Astrocyte of the cerebellum (primary cell): ENCODE data around the gene IER3IP1.

ENCODE experiments used
- DNase-seq: peaks from one replicate; pipeline ENCODE4 v3.0.0-alpha.2; 2011; ENCODE audit warnings: low read depth
- H3K4me3 ChIP-seq: 2 replicates; pipeline ENCODE4 v1.5.1; 2011; ENCODE audit warnings: mild to moderate bottlenecking, low read depth, low read length, moderate library complexity
- in situ Hi-C: cut with HindIII; loops from 2 replicates; pipeline ENCODE4 v1.10.0; 2017; ENCODE audit warnings: low sequenced_read_pairs
- TF ChIP-seq, protein P1 (sequence below): IDR thresholded peaks from 2 replicates; pipeline ENCODE4 v1.5.1; 2012; ENCODE audit warnings: low read length, low read depth, moderate library complexity, mild to moderate bottlenecking; ENCODE audit errors: missing control alignments

IER3IP1 gene

DNA sequence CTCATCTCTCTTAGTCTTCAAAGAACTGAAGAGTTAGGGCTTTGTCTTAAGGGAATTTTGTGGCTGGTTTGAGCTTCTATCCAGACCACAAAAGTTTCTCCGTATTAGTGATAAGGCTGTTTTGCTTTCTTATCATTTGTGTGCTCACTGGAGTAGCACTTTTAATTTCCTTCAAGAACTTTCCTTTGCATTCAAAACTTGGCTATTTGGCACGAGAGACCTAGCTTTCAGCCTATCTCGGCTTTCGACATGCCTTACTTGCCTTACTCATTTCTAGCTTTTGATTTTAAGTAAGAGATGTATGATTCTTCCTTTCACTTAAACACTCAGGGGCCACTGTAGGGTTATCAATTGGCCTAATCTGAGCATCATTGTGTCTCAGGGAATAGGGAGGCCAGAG is 55.7 kb downstream of the IER3IP1 start:
- no peak for DNase-seq

DNA sequence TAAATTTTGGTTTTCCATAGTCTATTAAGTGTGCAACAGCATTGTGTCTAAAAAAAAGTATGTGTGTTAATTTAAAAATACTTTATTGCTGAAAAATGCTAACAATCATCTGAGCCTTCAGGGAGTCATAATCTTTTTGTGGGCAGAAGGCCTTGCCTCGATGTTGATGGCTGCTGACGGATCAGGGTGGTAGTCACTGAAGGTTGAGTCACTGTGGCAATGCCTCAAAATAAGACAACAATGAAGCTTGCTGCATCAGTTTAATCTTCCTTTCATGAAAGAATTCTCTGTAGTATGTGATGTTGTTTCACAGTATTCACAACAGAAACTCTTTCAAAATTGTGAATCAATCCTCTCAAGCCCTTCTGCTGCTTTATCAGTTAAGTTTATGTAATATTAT is 57.2 kb downstream of the IER3IP1 start:
- no peak overlapping the region for H3K4me3 ChIP-seq
- in situ Hi-C loops: no loop called here
- no peak for DNase-seq
- TF ChIP-seq, protein P1, sequence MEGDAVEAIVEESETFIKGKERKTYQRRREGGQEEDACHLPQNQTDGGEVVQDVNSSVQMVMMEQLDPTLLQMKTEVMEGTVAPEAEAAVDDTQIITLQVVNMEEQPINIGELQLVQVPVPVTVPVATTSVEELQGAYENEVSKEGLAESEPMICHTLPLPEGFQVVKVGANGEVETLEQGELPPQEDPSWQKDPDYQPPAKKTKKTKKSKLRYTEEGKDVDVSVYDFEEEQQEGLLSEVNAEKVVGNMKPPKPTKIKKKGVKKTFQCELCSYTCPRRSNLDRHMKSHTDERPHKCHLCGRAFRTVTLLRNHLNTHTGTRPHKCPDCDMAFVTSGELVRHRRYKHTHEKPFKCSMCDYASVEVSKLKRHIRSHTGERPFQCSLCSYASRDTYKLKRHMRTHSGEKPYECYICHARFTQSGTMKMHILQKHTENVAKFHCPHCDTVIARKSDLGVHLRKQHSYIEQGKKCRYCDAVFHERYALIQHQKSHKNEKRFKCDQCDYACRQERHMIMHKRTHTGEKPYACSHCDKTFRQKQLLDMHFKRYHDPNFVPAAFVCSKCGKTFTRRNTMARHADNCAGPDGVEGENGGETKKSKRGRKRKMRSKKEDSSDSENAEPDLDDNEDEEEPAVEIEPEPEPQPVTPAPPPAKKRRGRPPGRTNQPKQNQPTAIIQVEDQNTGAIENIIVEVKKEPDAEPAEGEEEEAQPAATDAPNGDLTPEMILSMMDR: no peak

More for the DNA sequence above, 55.7 kb downstream of the IER3IP1 start:
- TF ChIP-seq, protein P1: no peak
- no peak overlapping the region for H3K4me3 ChIP-seq
- in situ Hi-C loops: no loop called here

DNA sequence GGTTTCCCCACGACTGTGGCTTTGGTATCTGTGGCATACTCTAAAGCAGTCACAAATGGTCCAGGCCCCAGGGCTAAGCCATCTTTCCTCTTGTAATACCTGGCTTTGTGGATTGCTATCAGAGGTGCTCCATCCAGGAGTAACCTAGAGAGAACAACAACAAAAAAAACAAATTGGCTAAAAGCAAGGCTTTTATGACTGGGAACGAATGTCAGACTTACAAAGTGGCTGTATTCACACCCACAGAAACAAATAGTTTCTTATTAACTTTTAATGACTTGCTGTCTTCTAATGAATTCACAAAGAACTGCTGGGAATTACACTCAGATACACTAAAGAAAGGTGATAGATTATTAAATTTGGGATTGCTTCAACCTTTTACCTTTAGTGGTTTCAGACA is 61.0 kb downstream of the IER3IP1 start:
- no peak overlapping the region for H3K4me3 ChIP-seq
- DNase-seq: no peak
- TF ChIP-seq, protein P1: no peak
- in situ Hi-C loops: no loop called here

DNA sequence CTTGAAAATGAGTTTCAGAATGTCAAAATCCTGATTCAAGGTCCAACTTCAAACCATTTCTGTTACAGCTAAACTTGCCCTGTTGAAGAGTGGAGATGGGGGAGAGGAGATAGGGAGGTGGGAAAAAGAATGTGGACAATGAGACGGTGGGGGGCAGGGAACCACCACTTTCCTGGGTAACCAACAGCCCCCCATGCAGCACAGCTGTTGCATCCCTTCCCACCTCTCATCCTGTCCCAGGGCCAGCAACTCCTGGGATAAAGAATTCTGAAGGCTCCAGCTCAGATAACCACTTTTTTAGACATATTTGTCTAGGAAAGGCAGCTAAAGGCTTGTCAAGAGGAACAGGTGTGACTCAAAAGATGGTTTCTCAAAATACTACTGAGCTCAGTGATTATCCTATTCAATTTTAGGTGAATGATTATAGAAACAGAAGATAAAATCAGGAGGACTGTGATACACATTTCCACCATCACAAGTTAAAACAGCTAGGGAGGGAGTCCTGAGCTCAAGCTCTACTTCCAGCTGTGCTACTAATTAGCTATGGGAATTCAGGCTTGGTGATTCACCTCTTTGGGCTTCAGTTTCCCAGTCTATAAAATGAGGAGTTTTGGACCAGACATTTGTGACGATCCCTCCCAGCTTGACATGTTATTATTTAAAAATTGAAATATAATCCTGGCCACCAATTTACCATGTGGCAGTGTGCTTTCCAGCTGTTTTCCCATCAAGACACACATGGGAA is 62.2 kb downstream of the IER3IP1 start:
- H3K4me3 ChIP-seq: no peak overlapping the region
- TF ChIP-seq, protein P1: no peak
- in situ Hi-C loops: no loop called here
- DNase-seq: peak; percentile 56

DNA sequence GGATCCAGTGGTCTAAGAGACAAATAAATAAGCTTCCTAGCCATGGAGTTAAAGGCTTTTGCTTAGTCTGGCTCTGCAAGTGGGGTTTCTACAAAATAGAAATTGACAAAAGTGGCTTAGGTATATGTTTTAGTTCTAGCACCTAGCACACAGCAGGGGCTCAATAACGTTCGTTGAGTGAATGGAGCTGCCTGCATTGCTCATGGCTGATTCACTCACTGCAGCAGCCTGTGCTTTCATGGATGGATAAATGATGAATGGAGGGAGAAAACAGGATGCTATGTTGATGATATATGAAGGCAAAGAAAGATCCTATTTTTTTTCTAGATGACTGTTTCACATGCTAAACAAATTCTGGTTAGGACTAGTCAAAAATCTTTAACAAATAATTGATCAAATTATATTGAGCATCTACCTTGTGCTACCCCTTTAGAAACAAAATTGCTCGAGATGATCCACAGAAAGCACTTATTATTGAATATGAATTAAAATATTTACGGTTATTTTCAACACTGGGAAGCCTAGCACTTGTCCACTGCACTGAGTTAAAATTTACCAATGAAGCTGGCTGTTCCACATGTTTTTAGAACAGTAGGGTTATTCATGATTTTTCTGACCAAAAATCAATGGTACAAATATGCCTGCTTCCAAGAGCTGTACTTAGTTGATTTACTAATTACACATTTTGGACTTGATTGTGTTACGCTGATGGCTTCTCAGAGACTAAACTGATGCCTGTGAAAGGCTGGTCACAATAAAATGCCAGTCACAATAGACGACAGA is 65.5 kb downstream of the IER3IP1 start:
- in situ Hi-C loops: no loop called here
- TF ChIP-seq, protein P1: no peak
- no peak for DNase-seq
- no peak overlapping the region for H3K4me3 ChIP-seq

DNA sequence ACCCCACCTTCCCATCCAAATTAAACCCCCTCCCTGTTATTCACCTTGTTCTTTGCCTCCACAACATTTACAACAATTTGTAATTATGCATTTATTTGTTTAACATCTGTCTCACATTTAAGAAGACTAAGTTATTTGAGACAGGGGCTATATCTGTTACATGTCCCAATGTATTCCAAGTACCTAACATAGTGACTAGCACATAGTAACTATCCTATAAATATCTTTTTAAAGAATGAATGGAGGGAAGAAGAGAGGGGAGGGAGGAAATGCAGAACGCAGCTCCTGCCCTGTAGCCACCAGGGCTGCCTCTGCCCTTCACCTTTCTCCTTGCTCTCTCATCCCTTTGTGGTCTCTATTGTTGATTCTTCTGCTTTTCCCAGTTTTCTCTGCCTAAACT is 66.4 kb downstream of the IER3IP1 start:
- no peak overlapping the region for H3K4me3 ChIP-seq
- DNase-seq: no peak
- in situ Hi-C loops: no loop called here
- TF ChIP-seq, protein P1: no peak
